IMR-90 (cell line): ENCODE data around the gene SUGCT. TPM values are rescaled to one million over a fixed set of nuclear protein-coding genes. Genes with fewer than 3 reads are reported as not detected.
"Not testable (repeated sequence)": the region's sequence is repeated elsewhere in the genome, so short reads cannot be mapped to it uniquely, and the experiment has no call there.

Experiments
- ATAC-seq: fragments of 200-7000 bp; cut with Tn5 transposase; 2 replicates; pipeline ENCODE4 v1.9.1; 2020; ENCODE audit warnings: low read depth, mild to moderate bottlenecking, moderate library complexity
- BruUV-seq: library from RNA; stranded (reverse); fragments of 400-500 nt; replicated peaks from 2 replicates; lab custom pipeline; 2021; lab: Mats Ljungman, UMichigan
- CTCF ChIA-PET: fragments of 300-600 bp; formaldehyde crosslinking; extraction: SDS; loops from one replicate; lab custom pipeline; 2021; ENCODE audit warnings: antibody characterized with exemption; lab: Yijun Ruan, JAX
- POLR2A ChIA-PET: fragments of 300-600 bp; sonication (Branson Sonifier 250); formaldehyde crosslinking; loops from one replicate; lab custom pipeline; 2022; ENCODE audit warnings: antibody characterized with exemption; ENCODE audit not compliant: unreplicated experiment; lab: Charles Lee
- DNase-seq: peaks from one replicate; pipeline ENCODE4 v3.0.0; 2013
- H2AFZ ChIP-seq: replicated peaks from 2 replicates; pipeline ENCODE3; 2013; ENCODE audit warnings: low read length, mild to moderate bottlenecking; ENCODE audit not compliant: poor library complexity
- H2AK5ac ChIP-seq: 2 replicates; pipeline ENCODE4 v1.6.1; 2013; ENCODE audit warnings: low read depth, low read length, inconsistent platforms
- H2AK9ac ChIP-seq: replicated peaks from 2 replicates; pipeline ENCODE3; 2013; ENCODE audit warnings: mild to moderate bottlenecking, low read depth, low read length, moderate library complexity; ENCODE audit not compliant: poor library complexity
- H2BK120ac ChIP-seq: 2 replicates; pipeline ENCODE4 v1.6.1; 2013; ENCODE audit warnings: low read depth, low read length, inconsistent platforms
- H2BK15ac ChIP-seq: 3 replicates; pipeline ENCODE4 v1.6.1; 2013; ENCODE audit warnings: low read depth, low read length, inconsistent platforms
- H2BK20ac ChIP-seq: 2 replicates; pipeline ENCODE4 v1.6.1; 2013; ENCODE audit warnings: low read depth, mild to moderate bottlenecking, inconsistent platforms, low read length, moderate library complexity
- H2BK5ac ChIP-seq: 2 replicates; pipeline ENCODE4 v1.6.1; 2013; ENCODE audit warnings: mild to moderate bottlenecking, low read depth, low read length, inconsistent platforms; ENCODE audit not compliant: poor library complexity, severe bottlenecking
- H3K14ac ChIP-seq: replicated peaks from 2 replicates; pipeline ENCODE4 v1.6.1; 2013; ENCODE audit warnings: low read depth, low read length, inconsistent platforms
- H3K18ac ChIP-seq: 2 replicates; pipeline ENCODE4 v1.6.1; 2013; ENCODE audit warnings: low read depth, low read length, control low read depth
- H3K23ac ChIP-seq: 2 replicates; pipeline ENCODE4 v1.6.1; 2013; ENCODE audit warnings: low read depth, low read length, inconsistent platforms
- H3K27ac ChIP-seq: 2 replicates; pipeline ENCODE4 v1.5.1; 2013; ENCODE audit warnings: mild to moderate bottlenecking, control low read depth, low read length; ENCODE audit not compliant: insufficient read depth
- H3K27me3 ChIP-seq: 2 replicates; pipeline ENCODE4 v1.6.1; 2013; ENCODE audit warnings: low read length; ENCODE audit not compliant: control insufficient read depth, insufficient read depth
- H3K36me3 ChIP-seq: 2 replicates; pipeline ENCODE4 v1.6.1; 2013; ENCODE audit warnings: low read length, mixed read lengths; ENCODE audit not compliant: control insufficient read depth, insufficient read depth
- H3K4ac ChIP-seq: 2 replicates; pipeline ENCODE4 v1.6.1; 2013; ENCODE audit warnings: low read depth, low read length, inconsistent platforms
- H3K4me1 ChIP-seq: 2 replicates; pipeline ENCODE4 v1.6.1; 2013; ENCODE audit warnings: low read length, mixed read lengths; ENCODE audit not compliant: control insufficient read depth, insufficient read depth
- H3K4me2 ChIP-seq: 2 replicates; pipeline ENCODE4 v1.6.1; 2013; ENCODE audit warnings: low read depth, mild to moderate bottlenecking, control low read depth, low read length, moderate library complexity
- H3K4me3 ChIP-seq: 2 replicates; pipeline ENCODE4 v1.5.1; 2013; ENCODE audit warnings: low read depth, mild to moderate bottlenecking, control low read depth, low read length, moderate library complexity; ENCODE audit not compliant: insufficient read depth
- H3K56ac ChIP-seq: 2 replicates; pipeline ENCODE4 v1.6.1; 2013; ENCODE audit warnings: low read length, inconsistent platforms; ENCODE audit not compliant: insufficient read depth; ENCODE audit errors: extremely low read depth
- H3K79me1 ChIP-seq, 2 experiments: 2 replicates each; pipeline ENCODE4 v1.6.1; 2013; ENCODE audit warnings: low read length in 2 of 2, inconsistent platforms in 1 of 2, low read depth in 1 of 2
- H3K9ac ChIP-seq: 2 replicates; pipeline ENCODE4 v1.6.1; 2013; ENCODE audit warnings: low read depth, low read length, control low read depth
- H3K9me1 ChIP-seq: 2 replicates; pipeline ENCODE4 v1.6.1; 2013; ENCODE audit warnings: low read length, inconsistent platforms; ENCODE audit not compliant: insufficient read depth
- H3K9me3 ChIP-seq: 2 replicates; pipeline ENCODE4 v1.6.1; 2013; ENCODE audit warnings: low read length; ENCODE audit not compliant: control insufficient read depth, insufficient read depth
- H4K20me1 ChIP-seq: 2 replicates; pipeline ENCODE4 v1.6.1; 2013; ENCODE audit warnings: low read length, inconsistent platforms; ENCODE audit not compliant: insufficient read depth
- H4K5ac ChIP-seq: 2 replicates; pipeline ENCODE4 v1.6.1; 2013; ENCODE audit warnings: mild to moderate bottlenecking, low read depth, low read length, control low read depth
- H4K8ac ChIP-seq, 2 experiments: 2 replicates each; pipeline ENCODE4 v1.6.1; 2013; ENCODE audit warnings: low read depth in 2 of 2, low read length in 2 of 2, control low read depth in 1 of 2, inconsistent platforms in 1 of 2
- H4K91ac ChIP-seq: 2 replicates; pipeline ENCODE4 v1.6.1; 2013; ENCODE audit warnings: low read depth, low read length, inconsistent platforms; ENCODE audit not compliant: insufficient read depth
- BHLHE40 ChIP-seq: fragments of 150-350 bp; IDR thresholded peaks from 2 replicates; pipeline ENCODE4 v1.6.1; 2016; ENCODE audit warnings: mild to moderate bottlenecking, low read depth, low read length
- CEBPB ChIP-seq: IDR thresholded peaks from 2 replicates; pipeline ENCODE4 v1.6.1; 2012; ENCODE audit warnings: low read depth, low read length, improper control_type of control experiment
- CHD1 ChIP-seq: IDR thresholded peaks from 2 replicates; pipeline ENCODE4 v1.6.1; 2012; ENCODE audit warnings: low read depth, low read length, improper control_type of control experiment
- MAZ ChIP-seq: IDR thresholded peaks from 2 replicates; pipeline ENCODE4 v1.6.1; 2012; ENCODE audit warnings: low read depth, mild to moderate bottlenecking, low read length, improper control_type of control experiment, moderate library complexity, borderline replicate concordance
- RAD21 ChIP-seq: IDR thresholded peaks from 2 replicates; pipeline ENCODE4 v1.6.1; 2012; ENCODE audit warnings: low read length, improper control_type of control experiment
- RCOR1 ChIP-seq: IDR thresholded peaks from 2 replicates; pipeline ENCODE4 v1.6.1; 2012; ENCODE audit warnings: mild to moderate bottlenecking, low read length, improper control_type of control experiment; ENCODE audit not compliant: insufficient replicate concordance
- WGBS, 2 experiments: methylation state at CpG; one replicate each; pipeline versions ENCODE4 v1.1.5 to v1.1.7; 2013; ENCODE audit warnings: missing lambda C conversion rate in 2 of 2; ENCODE audit not compliant: insufficient read length in 1 of 2; ENCODE audit errors: extremely low coverage in 2 of 2; 5-methylcytosine and 5-hydroxymethylcytosine counted together
- dilution Hi-C: fragments of 300-500 bp; cut with HindIII; formaldehyde crosslinking; loops from one replicate; pipeline ENCODE4 v1.14.3; 2018; ENCODE audit warnings: low sequenced_read_pairs; ENCODE audit not compliant: unreplicated experiment
- in situ Hi-C: fragments of 300-500 bp; cut with MboI; formaldehyde crosslinking; loops from 3 replicates; pipeline ENCODE4 v1.14.3; 2019; ENCODE audit warnings: low sequenced_read_pairs, inconsistent platforms, mixed read lengths
- intact Hi-C: fragments of 100-400 bp; cut with micrococcal nuclease; formaldehyde crosslinking; loops from 2 replicates; pipeline ENCODE4 v1.10.0; 2022
- polyA plus RNA-seq, 3 experiments: library from polyadenylated mRNA; depleted of rRNA; stranded (reverse); fragments of >200 nt; gene quantifications; 2 replicates each; pipeline ENCODE4 v1.2.3, GENCODE V29; 2012; ENCODE audit warnings: low replicate concordance in 1 of 3
- total RNA-seq: library from RNA; depleted of rRNA; stranded (reverse); fragments of >200 nt; gene quantifications from 2 replicates; pipeline ENCODE4 v1.2.3, GENCODE V29; 2012
- TF ChIP-seq, protein P1 (sequence below): fragments of 150-350 bp; IDR thresholded peaks from 2 replicates; pipeline ENCODE4 v1.6.1; 2017; ENCODE audit warnings: mild to moderate bottlenecking, antibody characterized with exemption, low read length, low read depth
- TF ChIP-seq, protein P2 (sequence below): fragments of 150-350 bp; IDR thresholded peaks from 2 replicates; pipeline ENCODE4 v1.6.1; 2016; ENCODE audit warnings: low read depth, mild to moderate bottlenecking, low read length, moderate library complexity, borderline replicate concordance

The SUGCT gene
- total and polyA plus RNA-seq, 2 of the 4 experiments (the other 2 are of a cell fraction) = 5.9 to 8.3 TPM

DNA sequence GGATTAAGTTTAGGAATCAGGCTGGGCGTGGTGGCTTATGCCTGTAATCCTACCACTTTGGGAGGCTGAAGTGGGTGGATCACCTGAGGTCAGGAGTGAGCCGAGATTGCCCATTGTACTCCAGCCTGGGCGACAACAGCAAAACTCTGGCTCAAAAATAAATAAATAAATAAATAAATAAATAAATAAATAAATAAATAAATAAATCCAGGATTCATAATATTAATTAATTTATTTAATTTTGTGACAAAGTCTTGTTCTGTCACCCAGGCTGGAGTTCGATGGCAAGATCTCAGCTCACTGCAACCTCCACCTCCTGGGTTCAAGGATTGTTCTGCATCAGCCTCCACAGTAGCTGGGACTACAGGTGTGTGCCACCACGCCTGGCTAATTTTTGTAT is 4.2 kb downstream of the SUGCT start:
- Histone ChIP-seq H3K79me1 (peaks cover 0 to 5% of the 10 kb centered on the region in 2 experiments; a peak in 2 of 4 replicates), H3K56ac (no peak overlapping the region), H4K20me1 (no peaks in the 10 kb centered on the region), H4K5ac (no peak overlapping the region), H2BK20ac (no peak overlapping the region), H3K27me3 (no peaks in the 10 kb centered on the region), H3K9ac (no peak overlapping the region), H4K8ac (no peak overlapping the region), H2AFZ (no peak overlapping the region), H3K14ac (no peak overlapping the region), H3K9me1 (no peaks in the 10 kb centered on the region), H2BK15ac (no peak overlapping the region), H2BK120ac (no peak overlapping the region), H2BK5ac (no peak overlapping the region), H3K4me1 (no peaks in the 10 kb centered on the region), H3K36me3 (no peaks in the 10 kb centered on the region), H2AK9ac (no peak overlapping the region), H3K9me3 (no peaks in the 10 kb centered on the region), H3K4me3 (no peak overlapping the region), H3K23ac (no peak overlapping the region), H3K4ac (no peak overlapping the region), H4K91ac (no peak overlapping the region), H3K4me2 (no peak overlapping the region), H2AK5ac (no peak overlapping the region), H3K18ac (no peak overlapping the region), H3K27ac (no peak overlapping the region)
- in situ Hi-C loops = no loop called here
- BruUV-seq = no TSS peak
- intact Hi-C loops = no loop called here
- no peak for ATAC-seq
- ChIA-PET POLR2A (no interaction called here), CTCF (interaction anchor here (0.6 kb wide), 1 partner anchor 260 kb away, joined by 3 read pairs; no protein-coding TSS in a partner anchor)
- no CpG with 5 or more reads among the region's 5 CpGs for WGBS, 2 experiments
- TF ChIP-seq CHD1 (no peak), BHLHE40 (no peak), RAD21 (no peak), RCOR1 (no peak), CEBPB (no peak), MAZ (no peak)
- TF ChIP-seq, protein P1, sequence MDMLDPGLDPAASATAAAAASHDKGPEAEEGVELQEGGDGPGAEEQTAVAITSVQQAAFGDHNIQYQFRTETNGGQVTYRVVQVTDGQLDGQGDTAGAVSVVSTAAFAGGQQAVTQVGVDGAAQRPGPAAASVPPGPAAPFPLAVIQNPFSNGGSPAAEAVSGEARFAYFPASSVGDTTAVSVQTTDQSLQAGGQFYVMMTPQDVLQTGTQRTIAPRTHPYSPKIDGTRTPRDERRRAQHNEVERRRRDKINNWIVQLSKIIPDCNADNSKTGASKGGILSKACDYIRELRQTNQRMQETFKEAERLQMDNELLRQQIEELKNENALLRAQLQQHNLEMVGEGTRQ = no peak
- TF ChIP-seq, protein P2, sequence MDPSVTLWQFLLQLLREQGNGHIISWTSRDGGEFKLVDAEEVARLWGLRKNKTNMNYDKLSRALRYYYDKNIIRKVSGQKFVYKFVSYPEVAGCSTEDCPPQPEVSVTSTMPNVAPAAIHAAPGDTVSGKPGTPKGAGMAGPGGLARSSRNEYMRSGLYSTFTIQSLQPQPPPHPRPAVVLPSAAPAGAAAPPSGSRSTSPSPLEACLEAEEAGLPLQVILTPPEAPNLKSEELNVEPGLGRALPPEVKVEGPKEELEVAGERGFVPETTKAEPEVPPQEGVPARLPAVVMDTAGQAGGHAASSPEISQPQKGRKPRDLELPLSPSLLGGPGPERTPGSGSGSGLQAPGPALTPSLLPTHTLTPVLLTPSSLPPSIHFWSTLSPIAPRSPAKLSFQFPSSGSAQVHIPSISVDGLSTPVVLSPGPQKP = no peak
- no peak for DNase-seq
- dilution Hi-C loops = no loop called here

DNA sequence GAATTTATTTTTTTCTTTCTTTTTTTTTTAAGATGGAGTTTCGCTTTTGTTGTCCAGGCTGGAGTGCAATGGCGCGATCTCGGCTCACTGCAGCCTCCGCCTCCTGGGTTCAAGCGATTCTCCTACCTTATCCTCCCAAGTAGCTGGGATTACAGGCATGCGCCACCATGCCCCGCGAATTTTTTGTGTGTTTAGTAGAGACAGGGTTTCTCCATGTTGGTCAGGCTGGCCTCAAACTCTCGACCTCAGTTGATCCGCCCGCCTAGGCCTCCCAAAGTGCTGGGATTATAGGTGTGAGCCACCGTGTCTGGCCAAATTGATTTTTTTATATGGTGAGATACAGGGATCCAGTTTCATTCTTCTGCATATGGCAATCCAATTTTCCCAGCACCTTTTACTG is 5.1 kb downstream of the SUGCT start:
- H3K9me1 ChIP-seq, BruUV-seq, H3K56ac ChIP-seq, H4K8ac ChIP-seq, H2AK5ac ChIP-seq, H3K4me3 ChIP-seq, H2BK15ac ChIP-seq, ATAC-seq, H3K27ac ChIP-seq, H3K14ac ChIP-seq, in situ Hi-C loops, DNase-seq, H3K27me3 ChIP-seq, H3K4me2 ChIP-seq, H4K91ac ChIP-seq, POLR2A ChIA-PET, H2AFZ ChIP-seq, H3K9me3 ChIP-seq, H2BK120ac ChIP-seq, H3K23ac ChIP-seq, H2BK20ac ChIP-seq, dilution Hi-C loops, H3K4ac ChIP-seq, H2BK5ac ChIP-seq, H3K18ac ChIP-seq, CTCF ChIA-PET, H3K79me1 ChIP-seq, H4K5ac ChIP-seq, intact Hi-C loops, H3K4me1 ChIP-seq, H4K20me1 ChIP-seq, H3K9ac ChIP-seq, H3K36me3 ChIP-seq, H2AK9ac ChIP-seq: not testable (repeated sequence)
- no CpG with 5 or more reads among the region's 13 CpGs for WGBS, 2 experiments
